Neural cell (in vitro differentiated cells): ENCODE measurements around the gene SMIM38. TPM values are rescaled to one million over a fixed set of nuclear protein-coding genes. Genes with fewer than 3 reads are reported as not detected.

Experiments
- H2AFZ ChIP-seq: fragments of 200-600, 300-800 bp; sonication (generic), shearing (Covaris generic); 2 replicates; pipeline ENCODE4 v1.6.0; 2014; ENCODE audit warnings: low read depth, mild to moderate bottlenecking, antibody characterized with exemption, low read length, moderate library complexity
- H3F3A ChIP-seq: fragments of 200-600 bp; shearing (Covaris generic); 2 replicates; pipeline ENCODE4 v1.6.1; 2016; ENCODE audit warnings: mild to moderate bottlenecking, moderate library complexity, mixed read lengths, antibody characterized with exemption, low read length; ENCODE audit not compliant: insufficient read depth, poor library complexity, severe bottlenecking
- H3K27ac ChIP-seq: fragments of 200-600, 300-800 bp; sonication (generic), shearing (Covaris generic); 2 replicates; pipeline ENCODE4 v1.5.1; 2014; ENCODE audit warnings: mild to moderate bottlenecking, low read length, moderate library complexity
- H3K27me3 ChIP-seq: fragments of 300-800, 200-600 bp; sonication (generic), shearing (Covaris generic); 2 replicates; pipeline ENCODE4 v1.6.0; 2014; ENCODE audit warnings: mild to moderate bottlenecking, low read depth, low read length, moderate library complexity; ENCODE audit not compliant: insufficient read depth
- H3K36me3 ChIP-seq: fragments of 300-800, 200-600 bp; sonication (generic), shearing (Covaris generic); 2 replicates; pipeline ENCODE4 v1.5.1; 2014; ENCODE audit warnings: mild to moderate bottlenecking, antibody characterized with exemption, low read length, moderate library complexity; ENCODE audit not compliant: insufficient read depth
- H3K4me2 ChIP-seq: fragments of 300-800, 200-600 bp; sonication (generic), shearing (Covaris generic); 2 replicates; pipeline ENCODE4 v1.6.0; 2014; ENCODE audit warnings: mild to moderate bottlenecking, low read length
- H3K4me3 ChIP-seq: fragments of 300-800, 200-600 bp; sonication (generic), shearing (Covaris generic); 2 replicates; pipeline ENCODE4 v1.5.1; 2014; ENCODE audit warnings: mild to moderate bottlenecking, low read length, moderate library complexity
- H3K79me2 ChIP-seq: fragments of 200-600 bp; shearing (Covaris generic); replicated peaks from 2 replicates; pipeline ENCODE4 v1.6.0; 2014; ENCODE audit warnings: mild to moderate bottlenecking, low read length, moderate library complexity; ENCODE audit not compliant: insufficient read depth
- H3K9ac ChIP-seq: fragments of 300-800, 200-600 bp; sonication (generic), shearing (Covaris generic); 2 replicates; pipeline ENCODE4 v1.6.1; 2016; ENCODE audit warnings: mild to moderate bottlenecking, low read length, mixed read lengths
- H3K9me2 ChIP-seq: fragments of 200-600 bp; shearing (Covaris generic); 2 replicates; pipeline ENCODE4 v1.6.1; 2016; ENCODE audit warnings: mild to moderate bottlenecking, low read length, mixed read lengths; ENCODE audit not compliant: insufficient read depth
- H3K9me3 ChIP-seq: fragments of 200-600, 300-800 bp; sonication (generic), shearing (Covaris generic); 2 replicates; pipeline ENCODE4 v1.6.1; 2016; ENCODE audit warnings: mild to moderate bottlenecking, mixed run types, low read length, moderate library complexity, mixed read lengths
- H4K20me1 ChIP-seq: fragments of 200-600 bp; shearing (Covaris generic); 2 replicates; pipeline ENCODE4 v1.6.1; 2016; ENCODE audit warnings: mild to moderate bottlenecking, mixed run types; ENCODE audit not compliant: insufficient read depth
- EP300 ChIP-seq: fragments of 450-650 bp; conservative IDR thresholded peaks from 2 replicates; pipeline ENCODE4 v1.6.1; 2014; ENCODE audit warnings: antibody characterized with exemption, mild to moderate bottlenecking, moderate library complexity; ENCODE audit not compliant: poor library complexity, severe bottlenecking
- EZH2 ChIP-seq: fragments of 200-600, 300-800 bp; shearing (Covaris generic), sonication (generic); IDR thresholded peaks from 2 replicates; pipeline ENCODE4 v1.6.1; 2014; ENCODE audit warnings: antibody characterized with exemption, low read length, borderline replicate concordance, mild to moderate bottlenecking; ENCODE audit not compliant: insufficient read depth, poor library complexity, severe bottlenecking
- MXI1 ChIP-seq: fragments of 450-650 bp; conservative IDR thresholded peaks from 2 replicates; pipeline ENCODE4 v1.6.1; 2014; ENCODE audit warnings: antibody characterized with exemption, mild to moderate bottlenecking; ENCODE audit not compliant: poor library complexity, severe bottlenecking
- POLR2AphosphoS5 ChIP-seq: IDR thresholded peaks from 2 replicates; pipeline ENCODE4 v1.6.1; 2012
- RAD21 ChIP-seq: fragments of 450-650 bp; conservative IDR thresholded peaks from 2 replicates; pipeline ENCODE4 v1.6.1; 2014; ENCODE audit warnings: antibody characterized with exemption, mild to moderate bottlenecking, moderate library complexity
- SMC3 ChIP-seq: fragments of 450-650 bp; conservative IDR thresholded peaks from 2 replicates; pipeline ENCODE4 v1.6.1; 2014; ENCODE audit warnings: antibody characterized with exemption, mild to moderate bottlenecking, moderate library complexity; ENCODE audit not compliant: poor library complexity
- TAF1 ChIP-seq: IDR thresholded peaks from 2 replicates; pipeline ENCODE4 v1.6.1; 2012; ENCODE audit warnings: low read depth
- polyA plus RNA-seq: library from polyadenylated mRNA; depleted of rRNA; stranded (reverse); fragments of >200 nt; gene quantifications from 2 replicates; pipeline ENCODE4 v1.2.3, GENCODE V29; 2014
- TF ChIP-seq, protein P1 (sequence below): fragments of 450-650 bp; IDR thresholded peaks from 2 replicates; pipeline ENCODE4 v1.5.1; 2014; ENCODE audit warnings: antibody characterized with exemption, mild to moderate bottlenecking, moderate library complexity; ENCODE audit not compliant: poor library complexity, severe bottlenecking
- TF ChIP-seq, protein P2 (sequence below): IDR thresholded peaks from 2 replicates; pipeline ENCODE4 v1.6.1; 2012; ENCODE audit warnings: borderline replicate concordance

Gene SMIM38
- polyA plus RNA-seq, 1 donor from 2014 or later = 1.9 TPM

DNA sequence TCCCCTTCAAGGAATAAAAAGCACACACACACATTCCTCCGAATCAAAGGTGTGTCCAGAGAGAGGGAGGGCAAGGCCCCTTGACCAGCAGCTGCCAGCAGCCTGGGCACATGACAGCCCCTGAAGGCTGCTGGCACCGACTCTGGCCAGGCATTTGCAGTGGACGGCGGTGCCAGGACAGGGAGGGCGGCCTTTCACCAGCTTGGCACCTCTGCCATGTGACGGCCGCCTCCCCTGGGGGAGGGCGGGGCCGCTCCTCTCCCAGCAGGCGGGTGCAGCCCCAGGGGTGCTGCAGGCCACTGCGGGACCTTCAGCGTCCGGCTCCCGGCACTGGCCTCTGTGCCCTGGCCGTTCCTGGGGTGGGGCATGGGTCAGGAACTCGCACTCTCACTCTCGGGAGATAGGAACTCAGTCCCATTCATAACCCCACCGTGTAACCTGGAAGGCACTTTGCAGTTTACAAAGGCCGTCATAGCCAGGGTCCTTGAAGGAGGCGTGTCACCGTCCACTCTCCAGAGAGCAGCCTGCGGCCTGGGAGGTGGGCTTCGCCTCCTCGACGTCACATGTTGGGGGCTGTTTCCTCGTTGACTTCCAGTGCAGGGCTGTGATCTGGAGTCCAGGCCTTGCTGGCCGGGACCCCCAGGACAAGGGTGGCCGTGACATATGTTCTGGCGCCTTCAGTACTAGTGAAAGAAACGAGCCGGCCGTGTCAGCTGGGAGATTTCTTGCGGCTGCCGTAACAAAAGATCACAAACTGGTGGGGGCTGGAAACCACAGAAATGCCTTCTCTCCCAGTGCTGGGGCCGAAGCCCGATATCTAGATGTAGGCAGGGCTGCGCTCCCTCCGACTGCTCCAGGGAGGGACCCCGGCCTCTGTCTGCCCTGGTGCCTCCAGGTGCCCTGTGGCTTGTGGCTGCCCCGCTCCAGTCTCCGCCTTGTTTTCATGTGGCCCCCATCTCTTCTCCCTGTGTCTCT, 39.9 kb upstream of the SMIM38 start:
- Histone ChIP-seq H3K27ac (no peak overlapping the region), H3K4me3 (no peak overlapping the region), H3K36me3 (no peaks in the 10 kb centered on the region), H3K4me2 (no peak overlapping the region), H3K79me2 (no peaks in the 10 kb centered on the region), H4K20me1 (no peaks in the 10 kb centered on the region), H3F3A (no peaks in the 10 kb centered on the region), H3K9me2 (no peaks in the 10 kb centered on the region), H3K9ac (no peak overlapping the region), H3K27me3 (no peaks in the 10 kb centered on the region), H2AFZ (no peak overlapping the region), H3K9me3 (no peaks in the 10 kb centered on the region)
- TF ChIP-seq SMC3 = no peak
- no peak for TF ChIP-seq RAD21
- no peak for TF ChIP-seq MXI1
- TF ChIP-seq TAF1 = no peak
- TF ChIP-seq, protein P1, sequence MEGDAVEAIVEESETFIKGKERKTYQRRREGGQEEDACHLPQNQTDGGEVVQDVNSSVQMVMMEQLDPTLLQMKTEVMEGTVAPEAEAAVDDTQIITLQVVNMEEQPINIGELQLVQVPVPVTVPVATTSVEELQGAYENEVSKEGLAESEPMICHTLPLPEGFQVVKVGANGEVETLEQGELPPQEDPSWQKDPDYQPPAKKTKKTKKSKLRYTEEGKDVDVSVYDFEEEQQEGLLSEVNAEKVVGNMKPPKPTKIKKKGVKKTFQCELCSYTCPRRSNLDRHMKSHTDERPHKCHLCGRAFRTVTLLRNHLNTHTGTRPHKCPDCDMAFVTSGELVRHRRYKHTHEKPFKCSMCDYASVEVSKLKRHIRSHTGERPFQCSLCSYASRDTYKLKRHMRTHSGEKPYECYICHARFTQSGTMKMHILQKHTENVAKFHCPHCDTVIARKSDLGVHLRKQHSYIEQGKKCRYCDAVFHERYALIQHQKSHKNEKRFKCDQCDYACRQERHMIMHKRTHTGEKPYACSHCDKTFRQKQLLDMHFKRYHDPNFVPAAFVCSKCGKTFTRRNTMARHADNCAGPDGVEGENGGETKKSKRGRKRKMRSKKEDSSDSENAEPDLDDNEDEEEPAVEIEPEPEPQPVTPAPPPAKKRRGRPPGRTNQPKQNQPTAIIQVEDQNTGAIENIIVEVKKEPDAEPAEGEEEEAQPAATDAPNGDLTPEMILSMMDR = no peak
- no peak for TF ChIP-seq EZH2
- TF ChIP-seq POLR2AphosphoS5 = no peak
- TF ChIP-seq, protein P2, sequence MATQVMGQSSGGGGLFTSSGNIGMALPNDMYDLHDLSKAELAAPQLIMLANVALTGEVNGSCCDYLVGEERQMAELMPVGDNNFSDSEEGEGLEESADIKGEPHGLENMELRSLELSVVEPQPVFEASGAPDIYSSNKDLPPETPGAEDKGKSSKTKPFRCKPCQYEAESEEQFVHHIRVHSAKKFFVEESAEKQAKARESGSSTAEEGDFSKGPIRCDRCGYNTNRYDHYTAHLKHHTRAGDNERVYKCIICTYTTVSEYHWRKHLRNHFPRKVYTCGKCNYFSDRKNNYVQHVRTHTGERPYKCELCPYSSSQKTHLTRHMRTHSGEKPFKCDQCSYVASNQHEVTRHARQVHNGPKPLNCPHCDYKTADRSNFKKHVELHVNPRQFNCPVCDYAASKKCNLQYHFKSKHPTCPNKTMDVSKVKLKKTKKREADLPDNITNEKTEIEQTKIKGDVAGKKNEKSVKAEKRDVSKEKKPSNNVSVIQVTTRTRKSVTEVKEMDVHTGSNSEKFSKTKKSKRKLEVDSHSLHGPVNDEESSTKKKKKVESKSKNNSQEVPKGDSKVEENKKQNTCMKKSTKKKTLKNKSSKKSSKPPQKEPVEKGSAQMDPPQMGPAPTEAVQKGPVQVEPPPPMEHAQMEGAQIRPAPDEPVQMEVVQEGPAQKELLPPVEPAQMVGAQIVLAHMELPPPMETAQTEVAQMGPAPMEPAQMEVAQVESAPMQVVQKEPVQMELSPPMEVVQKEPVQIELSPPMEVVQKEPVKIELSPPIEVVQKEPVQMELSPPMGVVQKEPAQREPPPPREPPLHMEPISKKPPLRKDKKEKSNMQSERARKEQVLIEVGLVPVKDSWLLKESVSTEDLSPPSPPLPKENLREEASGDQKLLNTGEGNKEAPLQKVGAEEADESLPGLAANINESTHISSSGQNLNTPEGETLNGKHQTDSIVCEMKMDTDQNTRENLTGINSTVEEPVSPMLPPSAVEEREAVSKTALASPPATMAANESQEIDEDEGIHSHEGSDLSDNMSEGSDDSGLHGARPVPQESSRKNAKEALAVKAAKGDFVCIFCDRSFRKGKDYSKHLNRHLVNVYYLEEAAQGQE = no peak
- TF ChIP-seq EP300 = no peak

DNA sequence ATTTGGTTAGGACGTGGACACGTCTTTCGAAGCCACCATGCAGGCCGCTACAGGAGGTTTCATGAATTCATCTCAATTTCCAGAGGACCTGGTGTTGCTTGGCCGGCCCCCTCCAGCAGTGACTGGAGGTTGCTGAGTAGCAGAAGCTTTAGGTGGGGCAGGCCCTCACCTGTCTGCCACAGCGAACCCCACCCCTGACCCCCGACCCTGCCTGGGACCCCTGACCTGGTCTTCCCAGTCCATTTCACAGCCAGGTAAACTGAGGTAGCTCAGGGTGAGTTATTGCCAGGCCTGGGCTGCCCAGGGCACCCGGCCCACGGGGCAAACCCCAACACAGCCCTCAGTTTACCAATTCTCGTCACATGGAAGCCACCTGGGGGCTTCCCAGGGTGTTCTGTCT, 39.1 kb upstream of the SMIM38 start:
- Histone ChIP-seq H3K4me2 (no peak overlapping the region), H3K79me2 (no peaks in the 10 kb centered on the region), H3K9ac (no peak overlapping the region), H3K27me3 (no peaks in the 10 kb centered on the region), H3K9me2 (no peaks in the 10 kb centered on the region), H2AFZ (no peak overlapping the region), H3F3A (no peaks in the 10 kb centered on the region), H4K20me1 (no peaks in the 10 kb centered on the region), H3K9me3 (no peaks in the 10 kb centered on the region), H3K36me3 (no peaks in the 10 kb centered on the region), H3K27ac (no peak overlapping the region), H3K4me3 (no peak overlapping the region)
- TF ChIP-seq SMC3 = no peak
- no peak for TF ChIP-seq RAD21
- no peak for TF ChIP-seq EZH2
- TF ChIP-seq POLR2AphosphoS5 = no peak
- TF ChIP-seq, protein P2 = no peak
- TF ChIP-seq, protein P1 = no peak
- no peak for TF ChIP-seq EP300
- TF ChIP-seq MXI1 = no peak
- no peak for TF ChIP-seq TAF1
